GM10266 (cell line): ENCODE results near the gene CELF2.

ENCODE experiments used
- DNase-seq: peaks from one replicate; pipeline ENCODE4 v3.0.0; 2012; ENCODE audit errors: extremely low spot score
- TF ChIP-seq, protein P1 (sequence below): IDR thresholded peaks from 2 replicates; pipeline ENCODE4 v1.5.1; 2012; ENCODE audit warnings: mild to moderate bottlenecking, low read depth; ENCODE audit not compliant: control insufficient read depth, insufficient read depth; ENCODE audit errors: missing control alignments

The CELF2 gene

GRCh38 chr10:11011436-11011835 lies 6.2 kb upstream of the CELF2 start:
- TF ChIP-seq, protein P1, sequence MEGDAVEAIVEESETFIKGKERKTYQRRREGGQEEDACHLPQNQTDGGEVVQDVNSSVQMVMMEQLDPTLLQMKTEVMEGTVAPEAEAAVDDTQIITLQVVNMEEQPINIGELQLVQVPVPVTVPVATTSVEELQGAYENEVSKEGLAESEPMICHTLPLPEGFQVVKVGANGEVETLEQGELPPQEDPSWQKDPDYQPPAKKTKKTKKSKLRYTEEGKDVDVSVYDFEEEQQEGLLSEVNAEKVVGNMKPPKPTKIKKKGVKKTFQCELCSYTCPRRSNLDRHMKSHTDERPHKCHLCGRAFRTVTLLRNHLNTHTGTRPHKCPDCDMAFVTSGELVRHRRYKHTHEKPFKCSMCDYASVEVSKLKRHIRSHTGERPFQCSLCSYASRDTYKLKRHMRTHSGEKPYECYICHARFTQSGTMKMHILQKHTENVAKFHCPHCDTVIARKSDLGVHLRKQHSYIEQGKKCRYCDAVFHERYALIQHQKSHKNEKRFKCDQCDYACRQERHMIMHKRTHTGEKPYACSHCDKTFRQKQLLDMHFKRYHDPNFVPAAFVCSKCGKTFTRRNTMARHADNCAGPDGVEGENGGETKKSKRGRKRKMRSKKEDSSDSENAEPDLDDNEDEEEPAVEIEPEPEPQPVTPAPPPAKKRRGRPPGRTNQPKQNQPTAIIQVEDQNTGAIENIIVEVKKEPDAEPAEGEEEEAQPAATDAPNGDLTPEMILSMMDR: no peak
- no peak for DNase-seq

DNA sequence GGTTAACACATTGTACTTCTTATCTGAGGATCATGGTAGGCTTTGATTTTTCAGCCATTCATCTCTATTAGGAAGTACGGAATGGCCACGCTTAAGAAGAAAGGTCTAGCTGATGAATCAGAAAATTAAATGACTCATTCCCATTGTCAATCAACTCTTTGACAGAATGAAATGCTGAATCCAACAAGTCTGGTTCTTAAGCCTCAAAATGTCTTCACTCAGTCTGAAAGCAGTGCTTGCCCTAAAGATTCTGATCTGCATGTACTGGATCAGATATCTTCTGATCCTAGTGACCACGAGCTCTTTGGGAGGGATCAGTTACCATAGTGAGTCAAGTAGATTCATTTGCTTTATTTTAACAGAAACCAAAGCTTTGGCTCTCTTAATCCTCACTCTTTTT lies 5.7 kb upstream of the CELF2 start:
- no peak for DNase-seq
- TF ChIP-seq, protein P1: no peak

DNA sequence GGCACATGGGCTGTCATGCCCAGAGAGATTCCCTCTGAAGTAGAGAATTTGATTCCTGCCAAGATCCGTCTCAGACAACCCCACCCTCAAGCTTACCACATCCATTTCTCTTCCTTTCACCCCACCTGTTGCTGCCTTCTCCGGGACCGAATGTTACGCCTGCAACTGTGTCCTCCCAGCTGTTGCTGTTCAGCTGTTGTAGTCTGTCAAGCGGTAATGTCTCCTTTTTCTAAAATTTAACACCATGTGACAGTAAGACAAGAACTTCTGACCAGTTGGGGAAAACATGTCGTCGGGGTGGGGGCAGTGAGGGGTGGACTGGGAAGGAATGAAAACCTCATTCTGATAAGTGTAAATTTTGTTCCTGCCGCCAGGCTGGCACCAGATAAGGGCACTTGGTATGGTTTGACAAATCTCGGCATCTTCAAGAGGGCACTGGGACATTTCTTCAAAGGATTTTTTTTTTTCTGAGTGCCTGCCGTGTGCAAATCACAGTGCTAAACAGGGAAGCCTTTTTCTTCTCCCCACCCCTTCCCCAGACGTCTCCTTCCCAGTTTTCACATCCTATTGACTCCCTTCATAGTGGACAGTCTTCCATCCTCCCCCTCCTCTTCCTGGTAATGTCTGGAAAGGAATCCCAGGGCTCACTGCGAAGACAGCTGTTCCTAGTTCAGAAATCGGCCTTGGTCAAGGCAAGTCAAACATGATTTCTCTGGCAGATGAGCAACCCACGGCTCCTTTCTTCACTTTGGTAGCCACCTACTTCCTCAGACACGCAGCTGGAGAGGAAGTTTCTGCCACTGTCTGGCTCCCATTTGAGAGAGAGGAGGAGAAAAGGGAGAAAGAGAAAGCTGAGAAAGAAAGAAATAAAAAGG lies 5.0 kb upstream of the CELF2 start:
- TF ChIP-seq, protein P1: no peak
- no peak for DNase-seq

- no peak for DNase-seq
- TF ChIP-seq, protein P1: no peak
Observed at GRCh38 chr10:11013836-11014235, 3.8 kb upstream of the CELF2 start.

- no peak for DNase-seq
Observed at GRCh38 chr10:11014671-11015445, 2.8 kb upstream of the CELF2 start.

DNA sequence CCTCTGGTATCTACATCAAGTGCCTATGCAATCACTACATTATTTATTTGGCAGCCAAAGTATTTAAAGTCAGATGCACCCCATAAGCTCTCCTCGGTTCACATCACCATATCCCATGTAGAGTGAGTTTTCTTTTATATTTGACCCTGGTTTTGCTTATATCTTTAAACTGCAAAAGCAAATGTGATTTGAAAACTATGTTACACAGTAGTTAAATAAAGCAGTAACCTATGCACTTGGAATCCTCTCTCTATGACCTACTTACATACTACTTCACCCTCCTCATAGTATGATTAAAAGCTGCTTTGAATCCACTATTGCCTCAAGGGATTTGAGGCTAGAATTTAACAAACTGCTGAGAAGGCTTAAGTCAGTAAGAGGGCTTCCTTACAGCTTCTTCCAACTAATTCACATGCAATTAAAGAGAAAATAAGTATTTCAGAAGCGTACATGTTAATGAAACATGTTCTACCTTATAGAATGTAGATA lies 2.2 kb upstream of the CELF2 start:
- TF ChIP-seq, protein P1: no peak
- no peak for DNase-seq

More at GRCh38 chr10:11014671-11015445, 2.8 kb upstream of the CELF2 start:
- TF ChIP-seq, protein P1: no peak

GRCh38 chr10:11017000-11017569 lies 587 bp upstream of the CELF2 start:
- no peak for DNase-seq

More at GRCh38 chr10:11017000-11017569, 587 bp upstream of the CELF2 start:
- TF ChIP-seq, protein P1: no peak
